HepG2 (cell line): Measurements from ENCODE around the gene BCL2L2. TPM values are rescaled to one million over a fixed set of nuclear protein-coding genes. Genes with fewer than 3 reads are reported as not detected.
"Not testable (repeated sequence)": the region's sequence is repeated elsewhere in the genome, so short reads cannot be mapped to it uniquely, and the experiment has no call there.

Experiments used
- ATAC-seq: fragments of 200-7000 bp; cut with Tn5 transposase; 3 replicates; pipeline ENCODE4 v1.9.1; 2020; ENCODE audit warnings: mild to moderate bottlenecking, moderate library complexity
- BruUV-seq: library from RNA; stranded (reverse); fragments of 400-500 nt; replicated peaks from 2 replicates; lab custom pipeline; 2021; lab: Mats Ljungman, UMichigan
- CTCF ChIA-PET: fragments of 300-600 bp; formaldehyde crosslinking; extraction: SDS; loops from one replicate; lab custom pipeline; 2021; ENCODE audit warnings: low total read pairs, inconsistent platforms, low intra/inter-chr PET ratio; lab: Yijun Ruan, JAX
- POLR2A ChIA-PET: fragments of 350-600 bp; sonication (Branson Sonifier 250); formaldehyde crosslinking; loops from one replicate; lab custom pipeline; 2020; ENCODE audit warnings: antibody characterized with exemption, inconsistent platforms; lab: Yijun Ruan, JAX
- DNase-seq: peaks from one replicate; pipeline ENCODE4 v3.0.0-alpha.2; 2015; ENCODE audit warnings: low spot score
- FAIRE-seq: peaks from 3 replicates; lab custom pipeline; 2011; peaks lifted over from hg19 to GRCh38; lab: Jason Lieb, UNC
- H2AFZ ChIP-seq: one replicate; pipeline ENCODE4 v1.6.1; 2011; ENCODE audit warnings: low read length, inconsistent platforms
- H3K27ac ChIP-seq: fragments of 300-600 bp; 3 replicates; pipeline ENCODE4 v1.8.0; 2011; ENCODE audit warnings: mixed run types, mild to moderate bottlenecking, mixed read lengths, low read length, inconsistent platforms; ENCODE audit not compliant: insufficient read depth; ENCODE audit errors: extremely low read length
- H3K27me3 ChIP-seq, 2 experiments: fragments of 200-600 bp in 1 of 2; 2 replicates in 1 of 2; 3 replicates in 1 of 2; pipeline versions ENCODE4 v1.6.0 to v1.8.0; 2011; ENCODE audit warnings: low read length in 2 of 2, mild to moderate bottlenecking in 2 of 2, moderate library complexity in 2 of 2, inconsistent platforms in 1 of 2; ENCODE audit not compliant: insufficient read depth in 2 of 2, control insufficient read depth in 1 of 2
- H3K36me3 ChIP-seq, 2 experiments: fragments of 200-600 bp in 1 of 2; replicated peaks in 1 of 2; 2 replicates in 1 of 2; 3 replicates in 1 of 2; pipeline versions ENCODE4 v1.5.1 to v1.8.0; 2011; ENCODE audit warnings: low read length in 2 of 2, inconsistent platforms in 1 of 2; ENCODE audit not compliant: insufficient read depth in 2 of 2, control insufficient read depth in 1 of 2
- H3K4me1 ChIP-seq: 2 replicates; pipeline ENCODE4 v1.5.1; 2012; ENCODE audit warnings: low read length, inconsistent platforms; ENCODE audit not compliant: insufficient read depth
- H3K4me2 ChIP-seq: 2 replicates; pipeline ENCODE4 v1.6.0; 2011; ENCODE audit warnings: low read depth, low read length, inconsistent platforms
- H3K4me3 ChIP-seq, 3 experiments: fragments of 200-600 bp in 1 of 3; sonication (generic), shearing (Covaris generic) in 1 of 3; replicated peaks in 1 of 3; 2 replicates each; pipeline ENCODE4 v1.5.1; 2011 to 2016; ENCODE audit warnings: low read length in 3 of 3, inconsistent platforms in 2 of 3, low read depth in 2 of 3, mild to moderate bottlenecking in 2 of 3, control low read depth in 1 of 3, mixed read lengths in 1 of 3; ENCODE audit not compliant: insufficient read depth in 1 of 3
- H3K79me2 ChIP-seq: one replicate; pipeline ENCODE4 v1.6.1; 2011; ENCODE audit warnings: low read length, inconsistent platforms; ENCODE audit not compliant: insufficient read depth
- H3K9ac ChIP-seq: 2 replicates; pipeline ENCODE4 v1.6.0; 2011; ENCODE audit warnings: mild to moderate bottlenecking, low read depth, low read length, inconsistent platforms; ENCODE audit not compliant: insufficient read depth
- H3K9me3 ChIP-seq: 2 replicates; pipeline ENCODE4 v1.5.1; 2012; ENCODE audit warnings: mild to moderate bottlenecking, low read length
- H4K20me1 ChIP-seq: 2 replicates; pipeline ENCODE4 v1.6.0; 2011; ENCODE audit warnings: inconsistent platforms, mild to moderate bottlenecking, low read length, moderate library complexity; ENCODE audit not compliant: insufficient read depth
- ADNP ChIP-seq: sonication (generic); formaldehyde crosslinking; IDR thresholded peaks from 2 replicates; pipeline ENCODE4 v1.4.0; 2020; ENCODE audit warnings: missing genetic modification reagents
- LCORL ChIP-seq, 2 experiments: fragments of 450-650 bp in 1 of 2; sonication (generic) in 1 of 2; formaldehyde crosslinking in 1 of 2; IDR thresholded peaks; 2 replicates each; pipeline versions ENCODE4 v1.5.0 to v1.6.1; 2017 to 2020; ENCODE audit warnings: antibody characterized with exemption in 1 of 2, missing genetic modification reagents in 1 of 2
- MAFK ChIP-seq, 2 experiments: IDR thresholded peaks in 1 of 2; conservative IDR thresholded peaks in 1 of 2; 2 replicates each; pipeline ENCODE4 v1.6.1; 2011; ENCODE audit warnings: improper control_type of control experiment in 2 of 2, low read length in 2 of 2
- MLLT10 ChIP-seq: sonication (generic); formaldehyde crosslinking; IDR thresholded peaks from 2 replicates; pipeline ENCODE4 v1.4.0; 2020; ENCODE audit warnings: missing genetic modification reagents
- RBM39 ChIP-seq: fragments of 200-400 bp; formaldehyde crosslinking; IDR thresholded peaks from one replicate; pipeline ENCODE4 v1.6.1; 2018; ENCODE audit warnings: antibody characterized with exemption, mild to moderate bottlenecking, low read depth, low read length; ENCODE audit not compliant: poor library complexity, severe bottlenecking
- TCF7L2 ChIP-seq: IDR thresholded peaks from 2 replicates; pipeline ENCODE4 v1.6.1; 2011; ENCODE audit warnings: mild to moderate bottlenecking, low read depth, low read length, moderate library complexity
- TSC22D2 ChIP-seq: sonication (generic); formaldehyde crosslinking; IDR thresholded peaks from 2 replicates; pipeline ENCODE4 v1.5.1; 2020; ENCODE audit warnings: missing genetic modification reagents, mild to moderate bottlenecking, borderline replicate concordance
- ZNF17 ChIP-seq: sonication (generic); formaldehyde crosslinking; IDR thresholded peaks from 2 replicates; pipeline ENCODE4 v1.5.0; 2020; ENCODE audit warnings: mild to moderate bottlenecking, missing genetic modification reagents
- WGBS: methylation state at CpG from one replicate; pipeline ENCODE4 v1.1.6; 2017; ENCODE audit warnings: low lambda C conversion rate; 5-methylcytosine and 5-hydroxymethylcytosine counted together
- in situ Hi-C: cut with HindIII; loops from 2 replicates; pipeline ENCODE4 v1.10.0; 2017; ENCODE audit warnings: low pct_unique_long_range_greater_than_20kb; ENCODE audit not compliant: extremely low pct_ligation_motif_present
- intact Hi-C: fragments of 100-400 bp; cut with micrococcal nuclease; formaldehyde crosslinking; loops from one replicate; pipeline ENCODE4 v1.10.0; 2022; ENCODE audit not compliant: unreplicated experiment
- polyA plus RNA-seq, 8 experiments: library from polyadenylated mRNA; depleted of rRNA in 3 of 8; stranded (reverse) in 7 of 8; unstranded in 1 of 8; fragments of >200 nt; fragmentation: Illumina TruSeq in 4 of 8; extraction: Trizol in 4 of 8; gene quantifications; 2 replicates each; pipeline versions ENCODE4 v1.2.1 to v1.2.3, GENCODE V29; 2011 to 2016; ENCODE audit warnings: low read depth in 4 of 8, missing spikeins in 1 of 8, mixed read lengths in 1 of 8; ENCODE audit not compliant: insufficient read depth in 1 of 8
- total RNA-seq, 5 experiments: library from RNA; depleted of rRNA; stranded (reverse); fragments of >200 nt; fragmentation: Illumina TruSeq; extraction: Trizol; gene quantifications; 2 replicates each; pipeline ENCODE4 v1.2.3, GENCODE V29; 2016; ENCODE audit warnings: low read depth in 1 of 5
- TF ChIP-seq, protein P1 (sequence below): sonication (generic); formaldehyde crosslinking; IDR thresholded peaks from 2 replicates; pipeline ENCODE4 v1.8.0; 2022; ENCODE audit warnings: missing genetic modification reagents, mild to moderate bottlenecking, borderline replicate concordance
- TF ChIP-seq, protein P2 (sequence below): sonication (generic); formaldehyde crosslinking; IDR thresholded peaks from 2 replicates; pipeline ENCODE4 v1.4.0; 2020; ENCODE audit warnings: mild to moderate bottlenecking, missing genetic modification reagents
- TF ChIP-seq, protein P3 (sequence below): sonication (generic); formaldehyde crosslinking; IDR thresholded peaks from 2 replicates; pipeline ENCODE4 v1.4.0; 2020; ENCODE audit warnings: mild to moderate bottlenecking, missing genetic modification reagents
- TF ChIP-seq, protein P4 (sequence below): sonication (generic); formaldehyde crosslinking; IDR thresholded peaks from 2 replicates; pipeline ENCODE4 v1.4.0; 2020; ENCODE audit warnings: missing genetic modification reagents, mild to moderate bottlenecking, borderline replicate concordance
- TF ChIP-seq, protein P5 (sequence below): IDR thresholded peaks from 2 replicates; pipeline ENCODE4 v1.6.1; 2018; ENCODE audit warnings: missing genetic modification reagents

The BCL2L2 gene
- total and polyA plus RNA-seq, 2 of the 13 experiments (the other 11 are each of a cell fraction or from before 2014, with no cell fraction given): 28.1 to 49.8 TPM

DNA sequence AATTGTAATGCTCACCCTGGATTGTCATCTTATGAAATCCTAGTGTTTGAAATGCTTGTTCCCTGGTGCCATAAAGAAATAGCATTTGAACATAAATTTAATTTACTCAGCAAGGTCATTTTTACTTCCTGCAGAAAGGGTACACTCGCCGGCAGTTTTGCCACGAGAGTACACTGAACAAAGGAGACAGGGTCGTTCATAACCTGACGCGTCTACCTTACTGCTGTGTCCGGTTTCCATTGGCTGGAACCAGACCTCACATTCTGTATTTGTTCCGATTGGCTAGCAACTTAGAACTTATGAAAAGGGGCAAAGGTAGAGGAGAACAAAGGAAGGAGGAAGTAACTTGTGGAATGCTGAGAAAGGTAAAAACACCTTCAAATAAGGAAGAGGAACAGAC lies 45.8 kb upstream of the BCL2L2 start:
- H3K9me3 ChIP-seq; ATAC-seq; H3K4me2 ChIP-seq; H4K20me1 ChIP-seq; H2AFZ ChIP-seq; H3K4me3 ChIP-seq; CTCF ChIA-PET; FAIRE-seq; H3K79me2 ChIP-seq; BruUV-seq; H3K27me3 ChIP-seq; intact Hi-C loops; H3K9ac ChIP-seq; H3K4me1 ChIP-seq; DNase-seq; H3K27ac ChIP-seq; H3K36me3 ChIP-seq; POLR2A ChIA-PET; TF ChIP-seq LCORL (CRISPR knock-in tag; IDR thresholded peaks at IDR 0.05): not testable (repeated sequence)
- 44% methylated on average over 8 of the region's 8 CpGs for WGBS
- in situ Hi-C loops: loop anchor here (5.0 kb wide), 2 partner anchors 36 to 116 kb away; partner anchors contain the start of gene CMTM5
- 0 out of 2 replicates have a peak, but pooled peaks have one; percentile 36 for TF ChIP-seq LCORL (IDR thresholded peaks at IDR 0.05)

DNA sequence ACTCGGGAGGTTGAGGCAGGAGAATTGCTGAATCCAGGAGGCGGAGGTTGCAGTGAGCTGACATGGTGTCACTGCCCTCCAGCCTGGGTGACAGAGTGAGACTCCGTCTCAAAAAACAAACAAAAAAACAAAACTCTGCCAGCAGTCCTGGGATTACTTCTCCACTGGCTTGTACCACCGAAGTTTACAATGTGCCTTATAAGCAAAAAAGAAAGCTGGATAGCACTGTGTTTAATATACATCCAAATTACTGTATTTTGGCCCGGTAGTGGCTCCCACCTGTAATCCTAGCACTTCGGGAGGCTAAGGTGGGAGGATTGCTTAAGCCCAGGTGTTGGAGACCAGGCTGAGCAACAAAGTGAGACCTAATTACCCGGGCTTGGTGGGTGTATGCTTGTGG lies 37.4 kb upstream of the BCL2L2 start:
- ChIA-PET POLR2A (interaction anchor here (1.6 to 2.3 kb wide), 2 partner anchors 14 to 17 kb away, joined by 3 to 7 read pairs; partner anchors contain the start of gene HOMEZ), CTCF (no interaction called here)
- Histone ChIP-seq H3K79me2 (no peaks in the 10 kb centered on the region), H3K4me1 (no peaks in the 10 kb centered on the region), H4K20me1 (no peaks in the 10 kb centered on the region), H3K4me2 (no peak overlapping the region), H3K9me3 (no peaks in the 10 kb centered on the region), H2AFZ (no peak overlapping the region), H3K27ac (no peak overlapping the region), H3K27me3 (peaks cover 0 to 8% of the 10 kb centered on the region in 2 experiments; a peak in 1 of 5 replicates), H3K9ac (no peak overlapping the region), H3K36me3 (no peaks in the 10 kb centered on the region), H3K4me3 (no peak overlapping the region)
- DNase-seq: no peak
- BruUV-seq: no TSS peak
- WGBS: 44% methylated on average over 7 of the region's 7 CpGs
- no peak for FAIRE-seq
- in situ Hi-C loops: no loop called here
- ATAC-seq: peak; percentile 20; the same call in 1 of the 3 replicates
- intact Hi-C loops: loop anchor here (5.0 kb wide), 1 partner anchor 288 kb away; the partner anchor contains the start of gene THTPA
- TF ChIP-seq, protein P1, sequence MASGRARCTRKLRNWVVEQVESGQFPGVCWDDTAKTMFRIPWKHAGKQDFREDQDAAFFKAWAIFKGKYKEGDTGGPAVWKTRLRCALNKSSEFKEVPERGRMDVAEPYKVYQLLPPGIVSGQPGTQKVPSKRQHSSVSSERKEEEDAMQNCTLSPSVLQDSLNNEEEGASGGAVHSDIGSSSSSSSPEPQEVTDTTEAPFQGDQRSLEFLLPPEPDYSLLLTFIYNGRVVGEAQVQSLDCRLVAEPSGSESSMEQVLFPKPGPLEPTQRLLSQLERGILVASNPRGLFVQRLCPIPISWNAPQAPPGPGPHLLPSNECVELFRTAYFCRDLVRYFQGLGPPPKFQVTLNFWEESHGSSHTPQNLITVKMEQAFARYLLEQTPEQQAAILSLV: no peak
- TF ChIP-seq, protein P2, sequence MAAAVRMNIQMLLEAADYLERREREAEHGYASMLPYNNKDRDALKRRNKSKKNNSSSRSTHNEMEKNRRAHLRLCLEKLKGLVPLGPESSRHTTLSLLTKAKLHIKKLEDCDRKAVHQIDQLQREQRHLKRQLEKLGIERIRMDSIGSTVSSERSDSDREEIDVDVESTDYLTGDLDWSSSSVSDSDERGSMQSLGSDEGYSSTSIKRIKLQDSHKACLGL: no peak
- TF ChIP-seq, protein P3, sequence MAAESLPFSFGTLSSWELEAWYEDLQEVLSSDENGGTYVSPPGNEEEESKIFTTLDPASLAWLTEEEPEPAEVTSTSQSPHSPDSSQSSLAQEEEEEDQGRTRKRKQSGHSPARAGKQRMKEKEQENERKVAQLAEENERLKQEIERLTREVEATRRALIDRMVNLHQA: no peak
- TF ChIP-seq RBM39: no peak
- no peak for TF ChIP-seq ADNP (CRISPR knock-in tag)
- peak; percentile 64 to 71 for TF ChIP-seq MAFK (conservative IDR thresholded peaks at IDR 0.05 in 1 of 2, IDR thresholded peaks at IDR 0.05 in 1 of 2; ENCODE audit: low read length in 2 of 2)
- no peak for TF ChIP-seq TCF7L2
- TF ChIP-seq, protein P4, sequence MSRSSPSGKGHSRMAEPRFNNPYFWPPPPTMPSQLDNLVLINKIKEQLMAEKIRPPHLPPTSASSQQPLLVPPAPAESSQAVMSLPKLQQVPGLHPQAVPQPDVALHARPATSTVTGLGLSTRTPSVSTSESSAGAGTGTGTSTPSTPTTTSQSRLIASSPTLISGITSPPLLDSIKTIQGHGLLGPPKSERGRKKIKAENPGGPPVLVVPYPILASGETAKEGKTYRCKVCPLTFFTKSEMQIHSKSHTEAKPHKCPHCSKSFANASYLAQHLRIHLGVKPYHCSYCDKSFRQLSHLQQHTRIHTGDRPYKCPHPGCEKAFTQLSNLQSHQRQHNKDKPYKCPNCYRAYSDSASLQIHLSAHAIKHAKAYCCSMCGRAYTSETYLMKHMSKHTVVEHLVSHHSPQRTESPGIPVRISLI (CRISPR knock-in tag): no peak
- TF ChIP-seq, protein P5, sequence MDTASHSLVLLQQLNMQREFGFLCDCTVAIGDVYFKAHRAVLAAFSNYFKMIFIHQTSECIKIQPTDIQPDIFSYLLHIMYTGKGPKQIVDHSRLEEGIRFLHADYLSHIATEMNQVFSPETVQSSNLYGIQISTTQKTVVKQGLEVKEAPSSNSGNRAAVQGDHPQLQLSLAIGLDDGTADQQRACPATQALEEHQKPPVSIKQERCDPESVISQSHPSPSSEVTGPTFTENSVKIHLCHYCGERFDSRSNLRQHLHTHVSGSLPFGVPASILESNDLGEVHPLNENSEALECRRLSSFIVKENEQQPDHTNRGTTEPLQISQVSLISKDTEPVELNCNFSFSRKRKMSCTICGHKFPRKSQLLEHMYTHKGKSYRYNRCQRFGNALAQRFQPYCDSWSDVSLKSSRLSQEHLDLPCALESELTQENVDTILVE (CRISPR knock-in tag): no peak
- no peak for TF ChIP-seq TSC22D2 (CRISPR knock-in tag)
- no peak for TF ChIP-seq ZNF17 (CRISPR knock-in tag)
- no peak for TF ChIP-seq MLLT10 (CRISPR knock-in tag)
